ENCODE data around the gene DNAI1.

Gene DNAI1

GRCh38 chr9:34558364-34558763, 99.8 kb downstream of the DNAI1 start:
- DNase-seq (ENCODE audit: low read depth in 1 of 2, low spot score in 1 of 2), result no peak
- no peak for TF ChIP-seq REST (IDR thresholded peaks at IDR 0.05; ENCODE audit: insufficient replicate concordance, low read depth)
- TF ChIP-seq POLR2AphosphoS5 (IDR thresholded peaks at IDR 0.05; ENCODE audit: low read depth), result no peak
- no peak for TF ChIP-seq CTCF (IDR thresholded peaks at IDR 0.05; ENCODE audit: insufficient read depth, low read length)
- no peak for TF ChIP-seq SPI1 (IDR thresholded peaks at IDR 0.05; ENCODE audit: borderline replicate concordance, low read depth)
- no peak for TF ChIP-seq GABPA (IDR thresholded peaks at IDR 0.05; ENCODE audit: low read depth)
- H3K27me3 ChIP-seq (ENCODE audit: insufficient read depth, poor library complexity, severe bottlenecking), result peaks cover 24% of the 10 kb centered on the region
- H3K4me3 ChIP-seq (replicated peaks; ENCODE audit: insufficient read depth, low read length), result no peak overlapping the region
- H3K27ac ChIP-seq (replicated peaks), result no peak overlapping the region

GRCh38 chr9:34558919-34559623, 100.5 kb downstream of the DNAI1 start:
- peaks cover 21% of the 10 kb centered on the region for H3K27me3 ChIP-seq (ENCODE audit: insufficient read depth, poor library complexity, severe bottlenecking)
- DNase-seq (ENCODE audit: low read depth in 1 of 2, low spot score in 1 of 2), result no peak
- H3K27ac ChIP-seq (replicated peaks), result no peak overlapping the region
- TF ChIP-seq POLR2AphosphoS5 (IDR thresholded peaks at IDR 0.05; ENCODE audit: low read depth) (no peak), CTCF (IDR thresholded peaks at IDR 0.05; ENCODE audit: insufficient read depth, low read length) (no peak), GABPA (IDR thresholded peaks at IDR 0.05; ENCODE audit: low read depth) (no peak), REST (IDR thresholded peaks at IDR 0.05; ENCODE audit: insufficient replicate concordance, low read depth) (no peak), SPI1 (IDR thresholded peaks at IDR 0.05; ENCODE audit: borderline replicate concordance, low read depth) (no peak)
- no peak overlapping the region for H3K4me3 ChIP-seq (replicated peaks; ENCODE audit: insufficient read depth, low read length)

GRCh38 chr9:34559624-34560455, 101.2 kb downstream of the DNAI1 start:
- DNase-seq (ENCODE audit: low read depth in 1 of 2, low spot score in 1 of 2), result no peak
- no peak for TF ChIP-seq SPI1 (IDR thresholded peaks at IDR 0.05; ENCODE audit: borderline replicate concordance, low read depth)
- no peak for TF ChIP-seq REST (IDR thresholded peaks at IDR 0.05; ENCODE audit: insufficient replicate concordance, low read depth)
- no peak for TF ChIP-seq CTCF (IDR thresholded peaks at IDR 0.05; ENCODE audit: insufficient read depth, low read length)
- H3K27ac ChIP-seq (replicated peaks), result no peak overlapping the region
- H3K27me3 ChIP-seq (ENCODE audit: insufficient read depth, poor library complexity, severe bottlenecking), result peaks cover 17% of the 10 kb centered on the region
- H3K4me3 ChIP-seq (replicated peaks; ENCODE audit: insufficient read depth, low read length), result no peak overlapping the region
